Mesenchymal stem cell (in vitro differentiated cells and primary cell): ENCODE results near the gene MVP.

Experiments
- DNase-seq: peaks from one replicate; pipeline ENCODE4 v3.0.0-alpha.2; 2013
- H2AFZ ChIP-seq: one replicate; pipeline ENCODE4 v1.6.1; 2013; ENCODE audit warnings: low read depth, mild to moderate bottlenecking, control low read depth, inconsistent platforms, low read length, moderate library complexity
- H2AK5ac ChIP-seq: 2 replicates; pipeline ENCODE4 v1.6.1; 2013; ENCODE audit warnings: low read length, moderate library complexity, mild to moderate bottlenecking, inconsistent platforms; ENCODE audit not compliant: severe bottlenecking
- H2BK120ac ChIP-seq: one replicate; pipeline ENCODE4 v1.6.1; 2013; ENCODE audit warnings: low read depth, mild to moderate bottlenecking, inconsistent platforms, low read length, moderate library complexity
- H2BK12ac ChIP-seq, 2 experiments: one replicate each; pipeline ENCODE4 v1.6.1; 2013; ENCODE audit warnings: inconsistent platforms in 2 of 2, low read length in 2 of 2, mild to moderate bottlenecking in 2 of 2, moderate library complexity in 2 of 2, control low read depth in 1 of 2
- H2BK15ac ChIP-seq: one replicate; pipeline ENCODE4 v1.6.1; 2013; ENCODE audit warnings: mild to moderate bottlenecking, low read depth, inconsistent platforms; ENCODE audit not compliant: poor library complexity, severe bottlenecking
- H2BK5ac ChIP-seq: 2 replicates; pipeline ENCODE4 v1.6.1; 2013; ENCODE audit warnings: low read depth, mild to moderate bottlenecking, low read length, control low read depth, inconsistent platforms; ENCODE audit not compliant: poor library complexity, severe bottlenecking
- H3K14ac ChIP-seq, 2 experiments: one replicate each; pipeline ENCODE4 v1.6.1; 2013; ENCODE audit warnings: inconsistent platforms in 2 of 2, low read length in 2 of 2, control low read depth in 1 of 2, mild to moderate bottlenecking in 1 of 2, moderate library complexity in 1 of 2
- H3K18ac ChIP-seq, 2 experiments: one replicate each; pipeline ENCODE4 v1.6.1; 2013; ENCODE audit warnings: inconsistent platforms in 2 of 2, low read length in 2 of 2, control low read depth in 1 of 2, low read depth in 1 of 2, mild to moderate bottlenecking in 1 of 2
- H3K23ac ChIP-seq, 2 experiments: one replicate each; pipeline ENCODE4 v1.6.1; 2013; ENCODE audit warnings: inconsistent platforms in 2 of 2, low read length in 2 of 2, mild to moderate bottlenecking in 2 of 2, moderate library complexity in 2 of 2, control low read depth in 1 of 2
- H3K27ac ChIP-seq: 2 replicates; pipeline ENCODE4 v1.5.1; 2013; ENCODE audit warnings: mild to moderate bottlenecking, moderate library complexity, low read length, control low read depth, inconsistent platforms; ENCODE audit not compliant: poor library complexity, severe bottlenecking
- H3K27me3 ChIP-seq, 2 experiments: 2 replicates each; pipeline versions ENCODE4 v1.6.1 to v1.7.0; 2013; ENCODE audit warnings: low read length in 2 of 2, mild to moderate bottlenecking in 2 of 2, moderate library complexity in 2 of 2, control low read depth in 1 of 2, inconsistent platforms in 1 of 2; ENCODE audit not compliant: control insufficient read depth in 1 of 2, insufficient read depth in 1 of 2
- H3K36me3 ChIP-seq, 2 experiments: 2 replicates each; pipeline versions ENCODE4 v1.6.1 to v1.7.0; 2013; ENCODE audit warnings: low read length in 2 of 2, control low read depth in 1 of 2, inconsistent platforms in 1 of 2, low read depth in 1 of 2, mild to moderate bottlenecking in 1 of 2; ENCODE audit not compliant: insufficient read depth in 2 of 2, control insufficient read depth in 1 of 2
- H3K4ac ChIP-seq, 2 experiments: one replicate each; pipeline ENCODE4 v1.6.1; 2013; ENCODE audit warnings: inconsistent platforms in 2 of 2, low read length in 2 of 2, mild to moderate bottlenecking in 2 of 2, moderate library complexity in 2 of 2, control low read depth in 1 of 2, low read depth in 1 of 2
- H3K4me1 ChIP-seq: 2 replicates; pipeline ENCODE4 v1.6.1; 2013; ENCODE audit warnings: low read depth, low read length, control low read depth; ENCODE audit not compliant: control insufficient read depth, insufficient read depth
- H3K4me2 ChIP-seq: 2 replicates; pipeline ENCODE4 v1.6.1; 2013; ENCODE audit warnings: low read length, mild to moderate bottlenecking, inconsistent platforms; ENCODE audit not compliant: poor library complexity, severe bottlenecking
- H3K4me3 ChIP-seq, 2 experiments: 2 replicates each; pipeline versions ENCODE4 v1.5.1 to v1.7.0; 2013; ENCODE audit warnings: low read length in 2 of 2, mild to moderate bottlenecking in 2 of 2, control low read depth in 1 of 2, low read depth in 1 of 2; ENCODE audit not compliant: insufficient read depth in 1 of 2
- H3K79me1 ChIP-seq: replicated peaks from 2 replicates; pipeline ENCODE4 v1.6.1; 2013; ENCODE audit warnings: mild to moderate bottlenecking, control low read depth, low read length, inconsistent platforms; ENCODE audit not compliant: poor library complexity, severe bottlenecking
- H3K9ac ChIP-seq: 2 replicates; pipeline ENCODE4 v1.7.0; 2013; ENCODE audit warnings: mild to moderate bottlenecking, low read length, moderate library complexity
- H3K9me3 ChIP-seq: 2 replicates; pipeline ENCODE4 v1.7.0; 2013; ENCODE audit warnings: mild to moderate bottlenecking, low read length; ENCODE audit not compliant: control insufficient read depth
- H4K8ac ChIP-seq: one replicate; pipeline ENCODE4 v1.6.1; 2013; ENCODE audit warnings: inconsistent platforms, mild to moderate bottlenecking, low read length, moderate library complexity
- H4K91ac ChIP-seq: one replicate; pipeline ENCODE4 v1.6.1; 2013; ENCODE audit warnings: mild to moderate bottlenecking, low read length, inconsistent platforms
- WGBS: methylation state at CpG from one replicate; pipeline ENCODE4 v1.1.7; 2013; ENCODE audit warnings: mixed read lengths; 5-methylcytosine and 5-hydroxymethylcytosine counted together

The MVP gene

DNA sequence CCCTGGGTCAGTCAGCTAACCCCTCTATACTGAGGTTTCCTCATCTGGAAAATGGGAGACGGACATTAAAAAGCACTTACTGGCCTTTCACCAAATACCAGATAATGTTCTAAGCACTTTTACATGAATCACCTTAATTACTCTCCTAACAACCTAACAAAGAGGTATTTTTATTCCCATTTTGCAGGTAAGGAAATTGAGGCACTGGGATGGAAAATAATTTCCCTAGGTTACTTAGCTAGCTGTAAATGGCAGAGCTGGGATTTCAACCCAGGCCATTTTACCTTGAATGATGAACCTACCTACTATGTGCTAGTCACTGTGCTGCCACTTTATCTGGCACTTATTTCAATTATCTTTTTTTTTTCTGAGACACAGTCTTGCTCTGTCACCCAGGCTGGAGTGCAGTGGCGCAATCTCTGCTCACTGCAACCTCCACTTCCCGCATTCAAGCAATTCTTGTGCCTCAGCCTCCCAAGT lies 26.0 kb upstream of the MVP start:
- H3K14ac ChIP-seq: no peak overlapping the region
- H2BK5ac ChIP-seq: no peak overlapping the region
- H2AK5ac ChIP-seq: no peak overlapping the region
- DNase-seq: no peak
- H3K18ac ChIP-seq: no peak overlapping the region
- peaks cover 7% of the 10 kb centered on the region for H3K4me1 ChIP-seq
- H2AFZ ChIP-seq: no peak overlapping the region
- H2BK15ac ChIP-seq: no peak overlapping the region
- H3K9ac ChIP-seq: no peak overlapping the region
- no peak overlapping the region for H4K91ac ChIP-seq
- H2BK120ac ChIP-seq: no peak overlapping the region
- no peaks in the 10 kb centered on the region for H3K27me3 ChIP-seq
- H3K23ac ChIP-seq: no peak overlapping the region
- no peak overlapping the region for H3K4me3 ChIP-seq
- no peak overlapping the region for H2BK12ac ChIP-seq
- peaks cover 19 to 28% of the 10 kb centered on the region in 2 experiments for H3K36me3 ChIP-seq
- no peak overlapping the region for H3K27ac ChIP-seq
- 86% methylated on average over 3 of the region's 3 CpGs for WGBS
- H3K4ac ChIP-seq: no peak overlapping the region
- no peak overlapping the region for H4K8ac ChIP-seq
- peaks cover 29% of the 10 kb centered on the region for H3K79me1 ChIP-seq
- no peak overlapping the region for H3K4me2 ChIP-seq
- no peaks in the 10 kb centered on the region for H3K9me3 ChIP-seq

DNA sequence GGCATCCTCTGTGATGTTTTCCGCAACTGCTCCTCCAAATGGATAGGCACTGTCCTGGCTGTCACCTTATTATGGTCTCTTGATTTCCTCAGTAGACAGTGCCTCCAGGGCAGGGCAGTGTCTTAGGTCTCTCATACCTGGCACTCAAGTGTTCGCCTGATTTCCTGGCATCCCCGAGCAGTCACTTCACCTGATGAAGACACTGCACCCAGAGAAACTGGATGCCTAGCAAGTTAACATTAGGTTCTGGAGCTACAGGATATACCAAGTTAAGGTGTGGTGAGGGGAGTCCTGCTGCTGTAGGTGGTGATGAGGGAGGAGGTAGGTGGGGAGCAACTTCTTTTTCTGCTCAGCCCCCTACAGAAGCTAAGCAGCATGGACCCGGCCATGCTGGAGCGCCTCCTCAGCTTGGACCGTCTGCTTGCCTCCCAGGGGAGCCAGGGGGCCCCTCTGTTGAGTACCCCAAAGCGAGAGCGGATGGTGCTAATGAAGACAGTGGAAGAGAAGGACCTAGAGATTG lies 17.8 kb upstream of the MVP start:
- Histone ChIP-seq H3K4me2 (no peak overlapping the region), H3K27me3 (no peaks in the 10 kb centered on the region), H2BK15ac (no peak overlapping the region), H3K9ac (no peak overlapping the region), H3K14ac (no peak overlapping the region), H2BK5ac (no peak overlapping the region), H3K79me1 (peaks cover 15% of the 10 kb centered on the region), H3K4me1 (peaks cover 15% of the 10 kb centered on the region), H4K8ac (no peak overlapping the region), H3K4ac (no peak overlapping the region), H2BK120ac (no peak overlapping the region), H2AFZ (no peak overlapping the region), H3K27ac (no peak overlapping the region), H3K36me3 (peaks cover 31 to 48% of the 10 kb centered on the region in 2 experiments), H3K23ac (no peak overlapping the region), H2AK5ac (no peak overlapping the region), H4K91ac (no peak overlapping the region), H3K4me3 (no peak overlapping the region), H2BK12ac (no peak overlapping the region), H3K9me3 (no peaks in the 10 kb centered on the region), H3K18ac (no peak overlapping the region)
- no peak for DNase-seq
- WGBS: 96% methylated on average over 8 of the region's 8 CpGs

DNA sequence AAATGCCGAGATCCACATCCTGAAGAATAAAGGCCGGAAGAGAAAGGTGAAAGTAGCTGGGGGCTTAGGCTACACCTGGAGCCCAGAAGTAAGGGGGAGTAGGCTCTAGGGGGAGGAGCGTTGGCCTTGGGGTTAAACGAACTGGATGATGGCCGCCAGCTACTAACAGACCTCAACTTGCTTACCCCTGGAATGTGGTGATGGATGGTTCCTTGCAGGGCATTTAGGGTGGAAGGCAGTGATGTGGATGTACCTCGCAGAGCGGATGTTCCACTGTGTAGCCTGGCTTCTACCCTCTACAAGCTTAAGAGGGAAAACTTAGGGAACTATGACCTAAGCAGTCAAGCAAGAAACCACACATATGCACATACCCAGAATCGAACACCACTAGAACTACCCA lies 16.2 kb upstream of the MVP start:
- peak overlapping the region; percentile 98 for H3K9ac ChIP-seq
- H3K9me3 ChIP-seq: no peaks in the 10 kb centered on the region
- no peak overlapping the region for H4K91ac ChIP-seq
- peaks cover 26% of the 10 kb centered on the region for H3K4me1 ChIP-seq
- no peak overlapping the region for H2BK120ac ChIP-seq
- WGBS: 93% methylated on average over 6 of the region's 8 CpGs
- no peak overlapping the region for H2BK15ac ChIP-seq
- H2BK5ac ChIP-seq: no peak overlapping the region
- H3K4me2 ChIP-seq: no peak overlapping the region
- H3K79me1 ChIP-seq: peaks cover 15% of the 10 kb centered on the region
- H4K8ac ChIP-seq: peak overlapping the region; percentile 47
- H3K14ac ChIP-seq: no peak overlapping the region
- H3K23ac ChIP-seq: no peak overlapping the region
- DNase-seq: no peak
- no peaks in the 10 kb centered on the region for H3K27me3 ChIP-seq
- H3K18ac ChIP-seq: peak overlapping the region in 1 of 2 experiments; percentile 28
- peak overlapping the region in 1 of 2 experiments; percentile 92 for H3K4me3 ChIP-seq
- no peak overlapping the region for H2AFZ ChIP-seq
- no peak overlapping the region for H3K27ac ChIP-seq
- H3K36me3 ChIP-seq: peaks cover 34 to 38% of the 10 kb centered on the region in 2 experiments
- no peak overlapping the region for H2BK12ac ChIP-seq
- H3K4ac ChIP-seq: peak overlapping the region in 1 of 2 experiments; percentile 38
- H2AK5ac ChIP-seq: peak overlapping the region; percentile 52

DNA sequence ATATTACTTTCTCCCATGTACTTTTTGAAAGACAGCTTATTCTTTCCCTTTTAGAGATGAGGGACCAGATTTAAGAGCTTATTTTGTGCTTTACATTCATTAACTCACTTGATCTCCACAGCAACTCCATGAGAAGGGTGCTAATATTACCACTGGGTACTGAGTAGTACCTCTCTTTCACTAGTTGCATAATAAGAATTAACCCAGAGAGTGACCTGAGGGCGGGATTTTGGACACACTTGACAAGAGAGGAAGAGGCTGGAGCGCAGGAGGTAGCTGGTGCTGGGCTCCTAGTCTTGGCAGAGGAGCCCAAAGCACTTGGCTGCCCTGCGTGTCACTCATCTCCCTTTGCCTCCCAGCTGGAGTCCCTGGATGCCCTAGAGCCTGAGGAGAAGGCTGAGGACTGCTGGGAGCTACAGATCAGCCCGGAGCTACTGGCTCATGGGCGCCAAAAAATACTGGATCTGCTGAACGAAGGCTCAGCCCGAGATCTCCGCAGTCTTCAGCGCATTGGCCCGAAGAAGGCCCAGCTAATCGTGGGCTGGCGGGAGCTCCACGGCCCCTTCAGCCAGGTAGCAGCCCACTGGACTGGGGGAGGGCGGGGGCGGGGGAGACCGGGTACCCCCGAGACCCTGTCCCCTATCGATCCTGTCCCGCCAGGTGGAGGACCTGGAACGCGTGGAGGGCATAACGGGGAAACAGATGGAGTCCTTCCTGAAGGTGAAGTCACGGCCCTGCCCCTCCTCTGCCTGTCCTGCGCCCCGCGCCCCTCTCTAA lies 15.6 kb upstream of the MVP start:
- peak overlapping the region; percentile 61 for H2BK5ac ChIP-seq
- WGBS: 39% methylated on average over 26 of the region's 26 CpGs
- peak; percentile 13 for DNase-seq

More for the DNA sequence above, 15.6 kb upstream of the MVP start:
- H2AFZ ChIP-seq: peak overlapping the region; percentile 49
- peak overlapping the region; percentile 95 to 97 for H3K18ac ChIP-seq
- peak overlapping the region in 1 of 2 experiments; percentile 99 for H3K14ac ChIP-seq
- peak overlapping the region; percentile 98 to 100 for H3K4ac ChIP-seq
- H3K9me3 ChIP-seq: no peaks in the 10 kb centered on the region
- H3K79me1 ChIP-seq: peaks cover 11% of the 10 kb centered on the region
- H3K9ac ChIP-seq: peak overlapping the region; percentile 98
- H3K27ac ChIP-seq: peak overlapping the region; percentile 96
- H2BK120ac ChIP-seq: peak overlapping the region; percentile 91
- peak overlapping the region; percentile 79 to 92 for H3K4me3 ChIP-seq
- H3K4me1 ChIP-seq: peaks cover 33% of the 10 kb centered on the region
- H3K36me3 ChIP-seq: peaks cover 34 to 35% of the 10 kb centered on the region in 2 experiments
- no peaks in the 10 kb centered on the region for H3K27me3 ChIP-seq
- peak overlapping the region; percentile 95 for H4K8ac ChIP-seq
- H3K4me2 ChIP-seq: peak overlapping the region; percentile 91
- peak overlapping the region; percentile 99 for H4K91ac ChIP-seq
- peak overlapping the region; percentile 96 for H2BK15ac ChIP-seq
- H3K23ac ChIP-seq: peak overlapping the region in 1 of 2 experiments; percentile 84
- peak overlapping the region; percentile 76 for H2AK5ac ChIP-seq
- H2BK12ac ChIP-seq: peak overlapping the region; percentile 57 to 88
